B cell (primary cell): ENCODE results near the gene NOTCH3.

Source experiments
- EZH2 ChIP-seq: IDR thresholded peaks from 2 replicates; pipeline ENCODE4 v1.6.1; 2012; ENCODE audit warnings: borderline replicate concordance, low read depth, mild to moderate bottlenecking, moderate library complexity, low read length; ENCODE audit not compliant: insufficient read depth, poor library complexity, severe bottlenecking
- TF ChIP-seq, protein P1 (sequence below): fragments of 200-600 bp; IDR thresholded peaks from one replicate; pipeline ENCODE4 v1.8.0; 2022; ENCODE audit warnings: antibody characterized with exemption, mild to moderate bottlenecking

DNA sequence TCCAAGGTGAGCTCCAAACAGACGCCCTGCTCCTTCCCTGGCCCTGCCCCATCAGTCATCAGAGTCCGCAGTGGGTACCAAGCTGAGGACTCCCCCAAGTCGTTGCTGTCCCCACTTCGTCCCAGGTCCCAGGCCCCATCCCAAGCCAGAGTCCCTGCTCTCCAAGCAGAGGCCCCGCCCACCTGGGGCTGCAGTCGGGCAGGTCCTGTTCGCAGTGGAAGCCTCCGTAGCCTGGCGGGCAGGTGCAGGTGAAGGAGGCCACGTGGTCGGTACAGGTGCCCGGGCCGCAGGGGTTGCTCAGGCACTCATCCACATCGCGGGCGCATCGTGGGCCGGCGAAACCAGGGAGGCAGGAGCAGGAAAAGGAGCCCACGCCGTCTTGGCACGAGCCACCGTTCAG is 19.4 kb downstream of the NOTCH3 start:
- TF ChIP-seq, protein P1, sequence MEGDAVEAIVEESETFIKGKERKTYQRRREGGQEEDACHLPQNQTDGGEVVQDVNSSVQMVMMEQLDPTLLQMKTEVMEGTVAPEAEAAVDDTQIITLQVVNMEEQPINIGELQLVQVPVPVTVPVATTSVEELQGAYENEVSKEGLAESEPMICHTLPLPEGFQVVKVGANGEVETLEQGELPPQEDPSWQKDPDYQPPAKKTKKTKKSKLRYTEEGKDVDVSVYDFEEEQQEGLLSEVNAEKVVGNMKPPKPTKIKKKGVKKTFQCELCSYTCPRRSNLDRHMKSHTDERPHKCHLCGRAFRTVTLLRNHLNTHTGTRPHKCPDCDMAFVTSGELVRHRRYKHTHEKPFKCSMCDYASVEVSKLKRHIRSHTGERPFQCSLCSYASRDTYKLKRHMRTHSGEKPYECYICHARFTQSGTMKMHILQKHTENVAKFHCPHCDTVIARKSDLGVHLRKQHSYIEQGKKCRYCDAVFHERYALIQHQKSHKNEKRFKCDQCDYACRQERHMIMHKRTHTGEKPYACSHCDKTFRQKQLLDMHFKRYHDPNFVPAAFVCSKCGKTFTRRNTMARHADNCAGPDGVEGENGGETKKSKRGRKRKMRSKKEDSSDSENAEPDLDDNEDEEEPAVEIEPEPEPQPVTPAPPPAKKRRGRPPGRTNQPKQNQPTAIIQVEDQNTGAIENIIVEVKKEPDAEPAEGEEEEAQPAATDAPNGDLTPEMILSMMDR = no peak
- TF ChIP-seq EZH2 = no peak
